ENCODE data around the gene CAPZA1.

The CAPZA1 gene

GRCh38 chr1:112688781-112689193 is 69.2 kb downstream of the CAPZA1 start:
- POLR2A ChIA-PET, result interaction anchor here (0.9 to 1.1 kb wide), 2 partner anchors 13 to 14 kb away, joined by 3 to 5 read pairs; partner anchors contain the start of gene MOV10
- CTCF ChIA-PET, result interaction anchor here (0.6 to 1.7 kb wide), 2 partner anchors 15 to 1038 kb away, joined by 3 to 6 read pairs; partner anchors contain the start of gene MOV10
- Histone ChIP-seq H3K9me3 (ENCODE audit: control insufficient read depth, insufficient read depth, low read depth, low read length) (no peaks in the 10 kb centered on the region), H3K27ac (ENCODE audit: extremely low read depth, low read depth, low read length) (no peak overlapping the region), H3K36me3 (ENCODE audit: control insufficient read depth in 2 of 2, insufficient read depth in 1 of 2, low read length in 2 of 2) (peaks cover 16 to 63% of the 10 kb centered on the region in 2 experiments; a peak in 2 of 3 replicates), H3K4me3 (ENCODE audit: low read depth, low read length) (no peak overlapping the region), H3K4me1 (ENCODE audit: control insufficient read depth, insufficient read depth, low read length) (no peaks in the 10 kb centered on the region)
- TF ChIP-seq ZNF610 (tag by site-specific recombination; IDR thresholded peaks at IDR 0.05; ENCODE audit: borderline replicate concordance) (no peak), SP2 (tag by site-specific recombination; IDR thresholded peaks at IDR 0.05) (no peak), ZNF624 (tag by site-specific recombination; IDR thresholded peaks at IDR 0.05) (no peak), ZIC2 (tag by site-specific recombination; IDR thresholded peaks at IDR 0.05) (no peak), ZNF155 (tag by site-specific recombination; IDR thresholded peaks at IDR 0.05) (no peak), SP3 (tag by site-specific recombination; IDR thresholded peaks at IDR 0.05) (no peak), ZBTB6 (tag by site-specific recombination; IDR thresholded peaks at IDR 0.05) (no peak), TCF7L2 (IDR thresholded peaks at IDR 0.05; ENCODE audit: borderline replicate concordance, low read depth, low read length) (no peak)

- Histone ChIP-seq H3K4me3 (ENCODE audit: low read depth, low read length) (no peak overlapping the region), H3K36me3 (ENCODE audit: control insufficient read depth in 2 of 2, insufficient read depth in 1 of 2, low read length in 2 of 2) (peaks cover 16 to 68% of the 10 kb centered on the region in 2 experiments; a peak in 2 of 3 replicates), H3K27ac (ENCODE audit: extremely low read depth, low read depth, low read length) (no peak overlapping the region), H3K4me1 (ENCODE audit: control insufficient read depth, insufficient read depth, low read length) (no peaks in the 10 kb centered on the region), H3K9me3 (ENCODE audit: control insufficient read depth, insufficient read depth, low read depth, low read length) (no peaks in the 10 kb centered on the region)
- TF ChIP-seq ZNF2 (tag by site-specific recombination; IDR thresholded peaks at IDR 0.05), result no peak
- TF ChIP-seq ZXDB (tag by site-specific recombination; IDR thresholded peaks at IDR 0.05), result no peak
- no peak for TF ChIP-seq ZNF521 (tag by site-specific recombination; IDR thresholded peaks at IDR 0.05)
- TF ChIP-seq ZNF645 (tag by site-specific recombination; IDR thresholded peaks at IDR 0.05), result no peak
- no peak for TF ChIP-seq ZNF23 (tag by site-specific recombination; IDR thresholded peaks at IDR 0.05; ENCODE audit: borderline replicate concordance)
- no peak for TF ChIP-seq ZNF488 (tag by site-specific recombination; IDR thresholded peaks at IDR 0.05)
- no peak for TF ChIP-seq ZNF18 (tag by site-specific recombination; IDR thresholded peaks at IDR 0.05)
- TF ChIP-seq ZNF658 (tag by site-specific recombination; IDR thresholded peaks at IDR 0.05), result no peak
- TF ChIP-seq ZNF560 (tag by site-specific recombination; IDR thresholded peaks at IDR 0.05; ENCODE audit: borderline replicate concordance), result no peak
- no peak for TF ChIP-seq SALL2 (tag by site-specific recombination; IDR thresholded peaks at IDR 0.05; ENCODE audit: borderline replicate concordance)
- TF ChIP-seq INSM2 (tag by site-specific recombination; IDR thresholded peaks at IDR 0.05), result no peak
- no peak for TF ChIP-seq ZNF514 (tag by site-specific recombination; IDR thresholded peaks at IDR 0.05)
- no peak for TF ChIP-seq GLI4 (tag by site-specific recombination; IDR thresholded peaks at IDR 0.05)
- no peak for TF ChIP-seq ZNF776 (tag by site-specific recombination; IDR thresholded peaks at IDR 0.05; ENCODE audit: borderline replicate concordance)
- POLR2A ChIA-PET, result interaction anchor here (0.9 to 1.5 kb wide), 3 partner anchors 13 to 15 kb away, joined by 3 to 5 read pairs (median 4); partner anchors contain the start of gene MOV10
- CTCF ChIA-PET, result interaction anchor here (0.6 to 1.7 kb wide), 3 partner anchors 10 to 1037 kb away, joined by 3 to 6 read pairs (median 5); partner anchors contain the start of gene MOV10
These were observed 69.7 kb downstream of the CAPZA1 start for GRCh38 chr1:112689196-112689841.

Measured in HEK293 (cell line).